ENCODE results near the gene P2RX3.

GRCh38 chr11:57335023-57335342 lies 3.2 kb upstream of the P2RX3 start:
- TF ChIP-seq POLR2AphosphoS5 (IDR thresholded peaks at IDR 0.05) = no peak
- TF ChIP-seq POLR2A (IDR thresholded peaks at IDR 0.05) = no peak
- no peak for TF ChIP-seq CTCF (IDR thresholded peaks at IDR 0.05)
